GM12872 (cell line): ENCODE data around the gene RADIL.

Experiments used
- TF ChIP-seq, protein P1 (sequence below): IDR thresholded peaks from 3 replicates; pipeline ENCODE4 v1.5.1; 2011; ENCODE audit warnings: low read depth, mild to moderate bottlenecking, low read length, moderate library complexity; ENCODE audit not compliant: insufficient read depth

Gene RADIL, protein sequence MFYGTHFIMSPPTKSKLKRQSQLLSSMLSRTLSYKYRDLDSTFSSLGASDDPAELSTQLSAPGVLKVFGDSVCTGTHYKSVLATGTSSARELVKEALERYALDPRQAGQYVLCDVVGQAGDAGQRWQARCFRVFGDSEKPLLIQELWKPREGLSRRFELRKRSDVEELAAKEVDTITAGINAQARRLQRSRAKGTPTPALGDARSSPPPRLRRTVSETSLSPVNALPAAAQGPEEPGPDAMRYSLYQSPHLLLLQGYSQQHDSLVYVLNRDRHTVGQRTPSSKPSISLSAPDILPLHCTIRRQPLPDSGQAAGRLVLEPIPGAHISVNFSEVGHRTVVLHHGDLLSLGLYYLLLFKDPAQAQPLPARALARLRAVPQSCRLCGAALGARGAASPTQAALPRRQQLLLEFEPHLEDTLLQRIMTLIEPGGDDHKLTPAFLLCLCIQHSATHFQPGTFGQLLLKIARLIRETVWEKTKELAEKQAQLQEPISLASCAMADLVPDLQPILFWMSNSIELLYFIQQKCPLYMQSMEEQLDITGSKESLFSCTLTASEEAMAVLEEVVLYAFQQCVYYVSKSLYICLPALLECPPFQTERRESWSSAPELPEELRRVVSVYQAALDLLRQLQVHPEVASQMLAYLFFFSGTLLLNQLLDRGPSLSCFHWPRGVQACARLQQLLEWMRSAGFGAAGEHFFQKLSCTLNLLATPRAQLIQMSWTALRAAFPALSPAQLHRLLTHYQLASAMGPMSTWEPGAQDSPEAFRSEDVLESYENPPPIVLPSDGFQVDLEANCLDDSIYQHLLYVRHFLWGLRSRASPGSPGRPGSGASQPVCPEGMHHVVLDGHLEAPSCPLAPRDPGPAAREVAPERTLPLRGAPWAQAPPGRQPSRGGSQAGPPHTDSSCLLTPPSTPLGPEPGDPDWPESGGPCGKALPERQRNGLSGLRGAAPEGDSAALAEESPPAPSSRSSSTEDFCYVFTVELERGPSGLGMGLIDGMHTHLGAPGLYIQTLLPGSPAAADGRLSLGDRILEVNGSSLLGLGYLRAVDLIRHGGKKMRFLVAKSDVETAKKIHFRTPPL

DNA sequence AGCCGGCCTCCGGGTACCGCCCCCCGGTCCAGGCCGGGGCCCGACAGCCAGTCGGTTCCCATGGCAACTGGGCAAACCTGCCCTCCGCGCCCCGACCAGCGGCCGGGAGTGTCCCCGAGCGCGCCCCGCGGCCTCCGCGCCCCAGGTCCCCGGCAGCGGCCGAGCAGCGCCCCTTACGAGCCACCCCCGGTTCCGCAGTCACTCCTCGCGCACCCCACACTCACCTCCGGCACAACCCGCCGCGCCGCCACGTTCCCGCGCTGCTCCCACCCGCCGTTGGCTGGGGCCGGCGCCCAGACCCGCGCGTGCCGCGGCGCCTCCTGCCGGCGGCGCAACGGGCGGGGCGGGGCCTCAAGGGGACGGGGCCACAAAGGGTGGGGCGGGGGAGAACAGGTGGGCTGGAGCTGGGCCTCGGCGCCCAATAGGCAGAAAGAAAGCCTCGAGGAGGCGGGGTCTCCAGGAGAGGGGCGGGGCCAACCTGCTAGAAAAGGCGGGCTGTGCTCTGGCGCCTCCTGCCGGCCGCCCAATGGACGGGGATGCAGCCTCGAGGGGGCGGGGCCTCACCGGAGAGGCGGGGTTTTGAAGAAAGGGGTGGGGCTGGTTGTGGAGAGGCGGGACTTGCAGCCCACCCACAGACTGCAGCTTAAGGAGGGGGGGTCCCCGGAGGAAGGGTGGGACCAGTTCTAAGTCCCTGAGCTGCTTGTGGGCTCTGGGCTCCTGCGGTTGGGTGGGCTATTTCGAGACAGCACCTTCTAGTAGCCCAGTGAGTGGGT lies at the start of gene RADIL:
TSS of gene RADIL (minus strand) at position 345 of the 773 bp plus-strand sequence. CDS start 5,577 bp downstream, outside the sequence.
- TF ChIP-seq, protein P1, sequence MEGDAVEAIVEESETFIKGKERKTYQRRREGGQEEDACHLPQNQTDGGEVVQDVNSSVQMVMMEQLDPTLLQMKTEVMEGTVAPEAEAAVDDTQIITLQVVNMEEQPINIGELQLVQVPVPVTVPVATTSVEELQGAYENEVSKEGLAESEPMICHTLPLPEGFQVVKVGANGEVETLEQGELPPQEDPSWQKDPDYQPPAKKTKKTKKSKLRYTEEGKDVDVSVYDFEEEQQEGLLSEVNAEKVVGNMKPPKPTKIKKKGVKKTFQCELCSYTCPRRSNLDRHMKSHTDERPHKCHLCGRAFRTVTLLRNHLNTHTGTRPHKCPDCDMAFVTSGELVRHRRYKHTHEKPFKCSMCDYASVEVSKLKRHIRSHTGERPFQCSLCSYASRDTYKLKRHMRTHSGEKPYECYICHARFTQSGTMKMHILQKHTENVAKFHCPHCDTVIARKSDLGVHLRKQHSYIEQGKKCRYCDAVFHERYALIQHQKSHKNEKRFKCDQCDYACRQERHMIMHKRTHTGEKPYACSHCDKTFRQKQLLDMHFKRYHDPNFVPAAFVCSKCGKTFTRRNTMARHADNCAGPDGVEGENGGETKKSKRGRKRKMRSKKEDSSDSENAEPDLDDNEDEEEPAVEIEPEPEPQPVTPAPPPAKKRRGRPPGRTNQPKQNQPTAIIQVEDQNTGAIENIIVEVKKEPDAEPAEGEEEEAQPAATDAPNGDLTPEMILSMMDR, result peak; percentile 47

DNA sequence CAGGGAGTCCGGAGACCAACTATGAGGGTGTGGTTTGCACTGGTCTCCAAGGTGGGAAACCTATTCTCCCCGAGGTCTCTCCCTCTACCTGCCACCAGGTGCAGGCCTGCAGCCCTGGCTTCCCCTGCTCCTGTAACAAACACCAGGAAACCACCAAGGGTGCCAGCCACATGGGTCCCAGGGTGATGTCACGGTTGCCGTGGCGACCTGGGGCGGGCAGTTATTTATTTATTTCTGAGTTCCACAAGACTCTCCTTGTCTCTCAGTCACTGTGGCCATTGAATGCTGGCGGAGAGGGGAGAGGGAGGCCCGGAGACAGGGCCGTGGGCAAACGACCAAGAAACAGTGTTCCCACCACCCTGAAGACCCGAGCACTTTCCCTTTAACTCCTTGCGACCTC lies 48.4 kb upstream of the RADIL start:
- TF ChIP-seq, protein P1, result no peak

DNA sequence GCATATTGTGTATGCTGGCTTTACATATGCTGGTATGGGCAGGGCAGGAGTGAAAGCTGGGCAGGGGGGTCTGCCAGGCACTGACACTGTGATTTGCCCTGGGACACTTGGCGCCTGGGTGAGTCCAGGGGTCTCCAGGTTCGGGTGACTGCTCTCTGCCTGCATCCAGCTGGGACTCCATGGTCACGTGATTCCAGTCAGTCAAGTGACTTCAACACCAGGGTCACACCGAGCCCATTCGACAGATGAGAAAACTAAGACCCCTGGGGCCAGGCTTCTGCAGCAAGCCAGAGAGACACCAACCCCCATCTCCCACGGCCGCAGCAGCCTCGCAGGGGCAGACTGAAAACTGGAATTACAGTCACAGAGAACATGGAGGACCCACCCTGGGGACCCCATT lies 45.5 kb upstream of the RADIL start:
- TF ChIP-seq, protein P1, result no peak

DNA sequence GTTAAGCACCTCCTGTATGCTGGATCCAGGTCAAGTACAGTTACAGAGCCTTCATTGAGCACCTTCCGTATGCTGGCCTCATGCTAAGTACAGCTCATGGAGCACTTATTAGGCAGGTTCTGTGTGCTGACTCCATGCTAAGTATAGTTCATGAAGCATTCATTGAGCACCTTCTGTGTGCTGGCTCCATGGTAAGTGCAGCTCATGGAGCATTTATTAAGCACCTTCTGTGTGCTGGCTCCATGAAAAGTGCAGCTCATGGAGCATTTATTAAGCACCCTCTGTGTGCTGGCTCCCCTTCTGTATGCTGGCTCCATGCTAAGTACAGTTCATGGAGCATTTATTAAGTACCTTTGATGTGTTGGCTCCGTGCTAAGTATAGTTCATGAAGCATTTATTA lies 44.9 kb upstream of the RADIL start:
- TF ChIP-seq, protein P1, result no peak

DNA sequence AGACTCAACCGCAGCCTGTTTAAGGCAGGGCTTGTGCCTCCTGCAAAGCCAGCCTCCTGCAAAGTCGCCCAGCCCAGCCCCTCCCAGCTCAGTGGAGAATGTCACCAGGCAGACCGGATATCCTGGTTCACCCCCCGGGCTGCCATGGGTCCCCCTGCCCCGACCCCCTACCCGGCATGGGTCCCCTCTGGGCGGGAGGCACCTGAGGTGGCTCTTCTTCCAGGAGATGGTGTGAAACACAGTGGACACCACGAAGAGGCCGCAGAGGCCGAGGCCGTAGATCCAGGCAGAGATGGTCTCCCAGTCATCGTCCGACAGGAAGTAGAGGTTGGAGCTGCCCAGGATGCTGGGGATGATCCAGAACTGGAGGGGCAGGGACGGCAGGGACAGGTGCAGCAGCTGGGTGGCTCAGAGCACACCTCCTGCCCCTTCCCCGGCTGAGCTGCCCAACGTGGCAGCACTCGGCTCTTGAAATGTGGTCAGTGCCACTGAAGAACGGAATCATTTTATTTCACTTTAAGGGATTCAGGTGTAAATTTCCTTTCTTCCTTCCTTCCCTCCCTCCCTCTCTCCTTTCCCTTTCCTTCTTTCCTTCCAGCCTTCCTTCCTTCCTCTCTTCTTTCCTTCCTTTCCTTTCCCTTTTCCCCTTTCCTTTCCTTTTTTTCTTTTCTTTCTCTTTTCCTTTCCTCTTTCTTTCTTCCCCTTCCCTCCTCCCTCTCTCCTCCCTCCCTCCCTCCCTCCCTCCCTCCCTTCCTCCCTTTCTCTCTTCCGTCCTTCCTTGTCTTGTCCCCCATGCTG lies 36.7 kb upstream of the RADIL start:
- TF ChIP-seq, protein P1, result no peak

DNA sequence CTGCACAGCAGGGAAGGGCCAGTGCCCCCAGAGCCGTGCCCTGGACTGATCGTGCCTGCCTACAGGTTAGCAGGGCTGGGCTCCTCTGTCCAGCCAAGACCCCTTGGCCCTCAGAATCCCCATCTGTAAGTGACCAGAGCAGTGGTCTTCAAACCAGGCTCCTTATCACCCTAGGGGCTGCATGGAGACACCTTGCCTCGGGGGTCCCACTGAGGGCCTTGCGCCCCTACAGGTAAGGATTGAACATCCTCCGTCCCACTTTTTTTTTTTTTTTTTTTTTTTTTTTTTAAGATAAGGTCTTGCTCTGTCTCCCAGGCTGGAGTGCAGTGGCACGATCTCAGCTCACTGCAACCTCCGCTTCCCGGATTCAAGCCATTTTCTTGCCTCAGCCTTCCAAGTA lies 32.6 kb upstream of the RADIL start:
- TF ChIP-seq, protein P1, result no peak
